SK-N-SH (cell line): ENCODE data around the gene CD28. TPM values are rescaled to one million over a fixed set of nuclear protein-coding genes. Genes with fewer than 3 reads are reported as not detected.

Experiments
- CTCF ChIA-PET: fragments of 300-600, 350-600 bp; formaldehyde crosslinking; extraction: SDS; loops from one replicate; lab custom pipeline; 2021; lab: Yijun Ruan, JAX
- POLR2A ChIA-PET: fragments of 350-600 bp; sonication (Branson Sonifier 250); formaldehyde crosslinking; extraction: SDS; loops from one replicate; lab custom pipeline; 2020; ENCODE audit warnings: antibody characterized with exemption, inconsistent platforms; lab: Yijun Ruan, JAX
- DNase-seq: peaks from one replicate; pipeline ENCODE4 v3.0.0; 2012
- H2AFZ ChIP-seq: fragments of 200-600 bp; sonication (generic); 2 replicates; pipeline ENCODE4 v1.8.1; 2016; ENCODE audit warnings: antibody characterized with exemption, mild to moderate bottlenecking, low read depth
- H3F3A ChIP-seq: fragments of 200-600 bp; sonication (generic); replicated peaks from 2 replicates; pipeline ENCODE3; 2016; ENCODE audit warnings: antibody characterized with exemption, mild to moderate bottlenecking; ENCODE audit not compliant: insufficient read depth
- H3K27ac ChIP-seq, 2 experiments: fragments of 200-500 bp in 1 of 2; fragments of 200-600 bp in 1 of 2; sonication (Bioruptor generic) in 1 of 2; sonication (generic), shearing (Covaris generic) in 1 of 2; 2 replicates each; pipeline versions ENCODE4 v1.5.1 to v1.6.1; 2014 to 2016; ENCODE audit warnings: low read depth in 2 of 2, inconsistent platforms in 1 of 2, low read length in 1 of 2, mild to moderate bottlenecking in 1 of 2, mixed read lengths in 1 of 2
- H3K27me3 ChIP-seq: fragments of 200-600 bp; sonication (generic), shearing (Covaris generic); 2 replicates; pipeline ENCODE4 v1.6.1; 2016; ENCODE audit warnings: mixed run types; ENCODE audit not compliant: insufficient read depth
- H3K36me3 ChIP-seq, 2 experiments: fragments of 200-500 bp in 1 of 2; fragments of 200-600 bp in 1 of 2; sonication (Bioruptor generic) in 1 of 2; sonication (generic) in 1 of 2; replicated peaks in 1 of 2; 2 replicates each; pipeline versions ENCODE3 to v1.5.1; 2014 to 2016; ENCODE audit warnings: low read length in 1 of 2, mild to moderate bottlenecking in 1 of 2; ENCODE audit not compliant: insufficient read depth in 2 of 2, control insufficient read depth in 1 of 2
- H3K4me1 ChIP-seq, 2 experiments: fragments of 200-500 bp in 1 of 2; fragments of 200-600 bp in 1 of 2; sonication (Bioruptor generic) in 1 of 2; sonication (generic), shearing (Covaris generic) in 1 of 2; 2 replicates each; pipeline versions ENCODE4 v1.5.1 to v1.6.1; 2014 to 2016; ENCODE audit warnings: low read depth in 1 of 2, low read length in 1 of 2, mixed run types in 1 of 2; ENCODE audit not compliant: insufficient read depth in 2 of 2, control insufficient read depth in 1 of 2
- H3K4me2 ChIP-seq: fragments of 200-600 bp; sonication (generic), shearing (Covaris generic); 2 replicates; pipeline ENCODE4 v1.6.1; 2017; ENCODE audit warnings: mixed run types
- H3K4me3 ChIP-seq, 2 experiments: fragments of 200-500 bp in 1 of 2; fragments of 200-600 bp in 1 of 2; sonication (Bioruptor generic) in 1 of 2; sonication (generic), shearing (Covaris generic) in 1 of 2; 2 replicates each; pipeline versions ENCODE4 v1.5.1 to v1.8.1; 2014 to 2016; ENCODE audit warnings: low read depth in 2 of 2, inconsistent platforms in 1 of 2, low read length in 1 of 2, mild to moderate bottlenecking in 1 of 2, mixed read lengths in 1 of 2, moderate library complexity in 1 of 2
- H3K79me2 ChIP-seq: fragments of 200-600 bp; sonication (generic); 2 replicates; pipeline ENCODE4 v1.8.1; 2017; ENCODE audit warnings: mild to moderate bottlenecking; ENCODE audit not compliant: insufficient read depth
- H3K9ac ChIP-seq: fragments of 200-600 bp; sonication (generic); 2 replicates; pipeline ENCODE4 v1.6.1; 2017; ENCODE audit warnings: mixed run types
- H3K9me2 ChIP-seq: fragments of 200-600 bp; sonication (generic); 2 replicates; pipeline ENCODE4 v1.6.1; 2017; ENCODE audit warnings: mixed run types
- H3K9me3 ChIP-seq: fragments of 200-600 bp; sonication (generic); 2 replicates; pipeline ENCODE4 v1.6.1; 2017; ENCODE audit warnings: mixed run types, mild to moderate bottlenecking, moderate library complexity
- H4K20me1 ChIP-seq: fragments of 200-600 bp; sonication (generic); 2 replicates; pipeline ENCODE4 v1.6.1; 2017; ENCODE audit warnings: mild to moderate bottlenecking, mixed run types; ENCODE audit not compliant: insufficient read depth
- CHD2 ChIP-seq: fragments of 150-350 bp; IDR thresholded peaks from 2 replicates; pipeline ENCODE4 v1.6.1; 2018; ENCODE audit warnings: low read length; ENCODE audit not compliant: partially characterized antibody
- CTCF ChIP-seq: fragments of 200-600 bp; sonication (generic); IDR thresholded peaks from 2 replicates; pipeline ENCODE4 v1.6.1; 2017; ENCODE audit warnings: antibody characterized with exemption, mild to moderate bottlenecking, moderate library complexity
- ELF1 ChIP-seq: IDR thresholded peaks from 2 replicates; pipeline ENCODE4 v1.4.0; 2012
- EZH2phosphoT487 ChIP-seq: fragments of 200-600 bp; sonication (generic); IDR thresholded peaks from 2 replicates; pipeline ENCODE4 v1.6.1; 2017; ENCODE audit warnings: low read depth, mixed run types, mild to moderate bottlenecking, antibody characterized with exemption, moderate library complexity, borderline replicate concordance
- FOSL2 ChIP-seq: IDR thresholded peaks from 2 replicates; pipeline ENCODE4 v1.4.0; 2012; ENCODE audit warnings: low read depth, mild to moderate bottlenecking, moderate library complexity, borderline replicate concordance
- FOXM1 ChIP-seq: IDR thresholded peaks from 2 replicates; pipeline ENCODE4 v1.4.0; 2012; ENCODE audit warnings: low read depth, mild to moderate bottlenecking
- IRF3 ChIP-seq: fragments of 150-350 bp; IDR thresholded peaks from 2 replicates; pipeline ENCODE4 v1.6.1; 2016; ENCODE audit warnings: mild to moderate bottlenecking, low read depth, low read length
- MAX ChIP-seq: IDR thresholded peaks from 2 replicates; pipeline ENCODE4 v1.4.0; 2012; ENCODE audit warnings: low read depth
- NRF1 ChIP-seq: IDR thresholded peaks from 2 replicates; pipeline ENCODE4 v1.6.1; 2012; ENCODE audit warnings: low read depth, mild to moderate bottlenecking, low read length
- PBX3 ChIP-seq: IDR thresholded peaks from 2 replicates; pipeline ENCODE4; 2012
- RCOR1 ChIP-seq: fragments of 150-350 bp; IDR thresholded peaks from 2 replicates; pipeline ENCODE4 v1.6.1; 2017; ENCODE audit warnings: antibody characterized with exemption, low read length
- RFX5 ChIP-seq: IDR thresholded peaks from 2 replicates; pipeline ENCODE4 v1.6.1; 2012; ENCODE audit warnings: mild to moderate bottlenecking, improper control_type of control experiment, low read length
- SIN3A ChIP-seq: IDR thresholded peaks from 2 replicates; pipeline ENCODE4 v1.6.1; 2012; ENCODE audit warnings: low read depth, mild to moderate bottlenecking, low read length, moderate library complexity, borderline replicate concordance
- TAF1 ChIP-seq: IDR thresholded peaks from 2 replicates; pipeline ENCODE4 v1.6.1; 2012; ENCODE audit warnings: low read depth, mild to moderate bottlenecking, low read length, moderate library complexity, borderline replicate concordance
- USF1 ChIP-seq: IDR thresholded peaks from 2 replicates; pipeline ENCODE4 v1.4.0; 2012; ENCODE audit warnings: low read depth, borderline replicate concordance
- WGBS: methylation state at CpG from one replicate; pipeline ENCODE4 v1.1.6; 2017; ENCODE audit warnings: low lambda C conversion rate; 5-methylcytosine and 5-hydroxymethylcytosine counted together
- polyA plus RNA-seq, 3 experiments: library from polyadenylated mRNA; depleted of rRNA; stranded (reverse); fragments of >200 nt; gene quantifications; 2 replicates each; pipeline ENCODE4 v1.2.3, GENCODE V29; 2012

Gene CD28
- polyA plus RNA-seq, 1 of the 3 experiments (the other 2 are of a cell fraction), result 0.05 TPM

GRCh38 chr2:203734276-203734983 is 28.0 kb downstream of the CD28 start:
- POLR2A ChIA-PET, result no interaction called here
- TF ChIP-seq MAX, result no peak
- no peak for TF ChIP-seq SIN3A
- TF ChIP-seq RCOR1, result no peak
- TF ChIP-seq EZH2phosphoT487, result no peak
- no peak for TF ChIP-seq IRF3
- no peak for TF ChIP-seq USF1
- no peak for TF ChIP-seq FOXM1
- TF ChIP-seq CHD2, result no peak
- no peak for TF ChIP-seq RFX5
- TF ChIP-seq ELF1, result no peak
- TF ChIP-seq FOSL2, result no peak
- no peak for TF ChIP-seq TAF1
- no peak for TF ChIP-seq NRF1
- no peak for DNase-seq

GRCh38 chr2:203737360-203737759 is 30.9 kb downstream of the CD28 start:
- H3K79me2 ChIP-seq, result no peaks in the 10 kb centered on the region
- peak; percentile 49; the same call in 1 of the 2 replicates for TF ChIP-seq FOSL2
- TF ChIP-seq EZH2phosphoT487, result no peak
- no peak for TF ChIP-seq PBX3
- no peak for TF ChIP-seq CTCF
- TF ChIP-seq, all 33 proteins: peak for 1
- Histone ChIP-seq H3K36me3 (no peaks in the 10 kb centered on the region), H3K4me3 (no peak overlapping the region), H2AFZ (no peak overlapping the region), H3F3A (no peaks in the 10 kb centered on the region), H3K27ac (no peak overlapping the region), H3K9me3 (no peaks in the 10 kb centered on the region), H4K20me1 (no peaks in the 10 kb centered on the region), H3K4me1 (peaks cover 2 to 5% of the 10 kb centered on the region in 2 experiments; a peak in 2 of 4 replicates), H3K9ac (no peak overlapping the region), H3K9me2 (no peaks in the 10 kb centered on the region), H3K27me3 (no peaks in the 10 kb centered on the region), H3K4me2 (no peak overlapping the region)
- no peak for DNase-seq
- 64% methylated on average over 1 of the region's 1 CpG for WGBS
- ChIA-PET POLR2A (no interaction called here), CTCF (interaction anchor here (1.5 kb wide), 1 partner anchor 11 kb away, joined by 6 read pairs; no protein-coding TSS in a partner anchor)

More at GRCh38 chr2:203734276-203734983, 28.0 kb downstream of the CD28 start:
- Histone ChIP-seq H3K4me2 (no peak overlapping the region), H2AFZ (no peak overlapping the region), H3K36me3 (no peaks in the 10 kb centered on the region), H3K79me2 (no peaks in the 10 kb centered on the region), H3K4me1 (peaks cover 0 to 2% of the 10 kb centered on the region in 2 experiments; a peak in 2 of 4 replicates), H4K20me1 (no peaks in the 10 kb centered on the region), H3K27ac (no peak overlapping the region), H3K9me2 (no peaks in the 10 kb centered on the region), H3K27me3 (no peaks in the 10 kb centered on the region), H3F3A (no peaks in the 10 kb centered on the region), H3K9ac (no peak overlapping the region), H3K4me3 (no peak overlapping the region), H3K9me3 (no peaks in the 10 kb centered on the region)
- CTCF ChIA-PET, result no interaction called here
- 98% methylated on average over 12 of the region's 12 CpGs for WGBS
